Stimulated activated CD4-positive, alpha-beta T cell treated with anti-CD3 and anti-CD28 coated beads, TNF-alpha, amount 100 ng/mL, for 48 hours (primary cell): ENCODE data around the gene TMEM132A.

ENCODE experiments used
- DNase-seq, 3 donors: peaks; one replicate each; pipeline ENCODE4 v3.0.0-alpha.2; 2020; ENCODE audit warnings: low read depth in 3 of 3

The TMEM132A gene

DNA sequence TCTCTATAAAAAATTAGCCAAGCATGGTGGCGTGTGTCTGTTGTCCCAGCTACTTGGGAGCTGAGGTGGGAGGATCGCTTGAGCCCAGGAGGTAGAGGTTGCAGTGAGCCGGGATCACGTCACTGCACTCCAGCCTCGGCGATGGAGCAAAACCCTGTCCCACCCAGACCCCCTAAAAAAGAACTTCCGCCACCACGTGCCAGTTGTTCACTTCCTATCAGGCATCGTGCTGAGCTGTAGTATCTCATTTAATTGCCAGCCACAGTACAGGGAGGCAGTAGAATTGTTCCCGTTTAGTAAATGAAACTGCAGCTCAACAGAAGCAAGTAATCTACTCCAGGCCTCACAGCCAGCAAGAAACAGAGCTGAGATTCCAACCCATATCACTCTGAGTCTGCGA lies 3.0 kb upstream of the TMEM132A start:
- DNase-seq, result no peak

DNA sequence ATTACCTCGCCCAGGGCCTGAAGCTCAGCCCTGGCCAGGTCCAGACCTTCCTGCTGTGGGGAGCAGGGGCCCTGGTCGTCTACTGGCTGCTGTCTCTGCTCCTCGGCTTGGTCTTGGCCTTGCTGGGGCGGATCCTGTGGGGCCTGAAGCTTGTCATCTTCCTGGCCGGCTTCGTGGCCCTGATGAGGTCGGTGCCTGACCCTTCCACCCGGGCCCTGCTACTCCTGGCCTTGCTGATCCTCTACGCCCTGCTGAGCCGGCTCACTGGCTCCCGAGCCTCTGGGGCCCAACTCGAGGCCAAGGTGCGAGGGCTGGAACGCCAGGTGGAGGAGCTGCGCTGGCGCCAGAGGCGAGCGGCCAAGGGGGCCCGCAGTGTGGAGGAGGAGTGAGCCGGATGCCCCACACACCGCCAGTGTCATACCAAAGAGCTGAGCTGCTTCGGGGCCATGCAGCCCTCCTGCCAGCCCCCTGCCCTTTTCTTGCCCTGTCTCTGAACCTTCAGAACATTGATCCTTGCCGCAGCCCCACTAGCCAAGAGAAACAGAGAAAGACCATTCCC lies 2.4 kb upstream of the TMEM132A start:
- no peak for DNase-seq

DNA sequence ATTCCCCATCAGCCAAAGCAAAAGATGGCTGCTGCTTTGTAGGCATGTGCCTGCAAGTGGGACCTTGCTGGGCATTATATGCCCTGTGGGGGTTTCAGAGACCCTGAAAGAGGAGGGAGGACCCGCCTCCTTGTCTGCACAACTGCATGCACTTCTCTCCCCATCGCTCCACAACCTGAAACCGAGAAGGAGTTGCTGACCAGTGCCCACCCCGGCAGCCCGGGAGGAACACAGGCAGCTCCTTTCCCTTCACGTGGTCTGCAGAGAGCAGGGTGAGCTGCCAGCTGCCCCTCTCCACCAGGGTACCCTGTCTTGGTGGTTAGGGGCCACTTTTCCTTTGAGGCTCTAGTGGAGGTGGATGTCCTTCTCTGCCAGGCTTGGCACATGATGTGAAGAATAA lies 1.4 kb upstream of the TMEM132A start:
- DNase-seq, result no peak

DNA sequence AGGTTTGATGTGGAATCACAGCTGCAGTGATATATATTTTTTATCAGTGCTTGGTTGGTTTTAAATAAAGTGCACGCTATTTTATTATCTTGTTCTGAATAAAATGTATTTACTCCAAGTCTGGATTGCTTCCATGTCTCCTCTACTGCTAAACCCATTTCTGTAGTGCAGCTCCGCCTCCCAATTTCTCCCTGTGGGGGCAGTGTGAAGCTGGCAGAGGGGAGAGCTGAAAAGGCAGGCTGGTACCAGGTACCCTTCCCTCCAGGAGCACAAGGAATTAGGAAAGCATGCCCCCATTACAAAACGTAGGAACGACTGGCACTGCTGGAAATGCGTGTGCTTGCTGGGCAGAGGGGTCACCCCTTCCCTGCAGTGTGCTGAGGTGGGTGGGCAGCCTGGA lies 934 bp upstream of the TMEM132A start:
- DNase-seq, result no peak

DNA sequence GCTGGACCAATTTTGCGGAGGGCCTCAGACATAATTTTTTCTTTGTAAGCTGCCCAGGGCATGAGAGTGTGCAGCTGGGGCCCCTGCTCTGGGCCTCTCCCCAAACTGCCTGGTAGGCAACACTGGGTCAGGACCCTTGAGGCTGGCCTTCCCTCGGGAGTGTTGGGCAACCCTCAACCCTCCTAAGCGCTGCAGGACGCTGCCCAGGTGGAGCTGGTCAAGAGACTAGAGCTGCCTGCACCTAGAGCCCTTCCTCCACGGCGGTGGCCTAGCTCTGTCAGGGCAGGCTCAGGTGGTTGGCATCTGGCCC lies 505 bp upstream of the TMEM132A start:
- DNase-seq, result no peak

DNA sequence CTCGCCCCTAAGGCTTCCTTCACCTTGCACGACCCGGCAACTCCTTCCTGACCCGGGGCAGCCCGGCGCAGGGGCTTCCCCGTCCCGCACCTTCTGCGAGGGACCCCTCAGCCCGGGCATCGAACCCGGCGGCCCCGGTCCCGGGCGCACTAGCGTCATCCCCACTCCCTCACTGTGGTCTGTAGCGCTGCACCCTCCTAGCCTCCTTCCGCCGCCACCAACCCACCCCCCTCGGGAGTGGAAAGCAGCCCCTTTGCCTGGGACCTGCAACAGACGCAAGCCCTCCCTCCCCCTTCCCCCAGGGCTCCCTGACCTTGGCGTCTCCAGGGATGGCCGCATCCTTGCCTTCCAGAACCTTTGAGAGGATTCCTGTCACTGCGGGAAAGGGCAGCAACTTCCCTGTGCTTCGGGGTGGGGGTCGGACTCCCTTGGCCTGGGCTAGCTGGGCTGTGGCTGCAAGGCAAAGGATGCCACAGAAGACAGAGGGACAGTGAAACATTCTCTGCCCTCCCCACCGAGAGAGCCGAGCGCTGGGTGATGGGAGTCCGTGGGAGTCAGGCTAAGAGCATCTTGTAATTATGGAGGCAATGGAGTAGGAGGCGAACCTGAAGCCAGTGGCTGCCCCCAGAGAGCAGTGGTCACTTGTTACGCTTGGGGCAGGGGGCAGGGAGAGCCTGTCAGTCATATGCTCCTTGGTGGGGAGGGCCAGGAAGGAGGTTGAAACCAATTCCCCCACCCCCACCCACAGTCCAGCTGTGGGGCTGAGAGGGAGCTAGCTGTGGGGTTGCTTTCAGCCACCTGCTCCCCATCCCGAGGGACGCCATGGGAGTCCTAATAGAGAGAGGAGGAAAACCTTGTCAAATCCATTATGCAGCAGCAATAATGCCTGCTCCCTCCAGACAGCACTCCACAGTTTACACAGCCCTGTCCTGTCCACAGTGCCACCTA lies 920 bp downstream of the TMEM132A start:
- DNase-seq, result no peak

DNA sequence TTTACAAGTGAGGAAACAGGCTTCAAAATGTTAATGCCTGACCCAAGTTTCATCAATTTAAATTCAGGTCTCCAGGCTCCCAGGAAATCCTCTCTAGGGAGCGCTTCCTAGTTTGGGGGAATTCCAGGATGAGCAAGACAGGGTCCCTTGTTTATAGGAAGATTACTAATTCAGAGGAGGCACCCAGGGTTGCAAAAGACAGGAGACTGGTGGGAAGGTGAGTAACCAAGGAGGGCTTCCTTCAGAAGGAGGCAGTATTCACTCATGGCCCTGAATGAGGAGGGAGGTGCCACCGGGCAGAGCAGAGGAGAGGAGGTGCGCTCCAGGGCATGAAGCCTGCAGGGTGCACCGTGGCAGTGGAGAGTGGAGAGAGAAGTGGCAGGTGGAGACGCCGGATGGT lies 1.6 kb downstream of the TMEM132A start:
- no peak for DNase-seq

DNA sequence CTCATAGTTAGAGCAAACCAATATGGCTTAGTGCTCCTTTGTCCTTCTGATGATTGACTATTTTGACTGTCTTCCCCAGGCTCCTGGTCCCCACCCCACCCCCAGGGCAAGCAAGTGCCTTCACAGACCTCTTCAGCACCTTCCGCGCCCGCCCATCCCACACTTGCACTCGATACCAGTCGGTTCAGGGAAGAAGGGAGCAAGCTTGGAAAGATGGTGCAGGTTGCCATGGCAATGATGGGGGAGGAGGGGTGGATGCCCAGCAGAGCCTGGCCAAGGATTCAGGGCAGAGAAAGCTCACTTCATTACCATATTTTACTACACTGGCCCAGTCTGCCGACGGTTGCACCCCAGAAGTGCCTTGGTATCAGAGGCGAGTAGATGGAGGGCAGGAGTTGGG lies 2.2 kb downstream of the TMEM132A start:
- no peak for DNase-seq

DNA sequence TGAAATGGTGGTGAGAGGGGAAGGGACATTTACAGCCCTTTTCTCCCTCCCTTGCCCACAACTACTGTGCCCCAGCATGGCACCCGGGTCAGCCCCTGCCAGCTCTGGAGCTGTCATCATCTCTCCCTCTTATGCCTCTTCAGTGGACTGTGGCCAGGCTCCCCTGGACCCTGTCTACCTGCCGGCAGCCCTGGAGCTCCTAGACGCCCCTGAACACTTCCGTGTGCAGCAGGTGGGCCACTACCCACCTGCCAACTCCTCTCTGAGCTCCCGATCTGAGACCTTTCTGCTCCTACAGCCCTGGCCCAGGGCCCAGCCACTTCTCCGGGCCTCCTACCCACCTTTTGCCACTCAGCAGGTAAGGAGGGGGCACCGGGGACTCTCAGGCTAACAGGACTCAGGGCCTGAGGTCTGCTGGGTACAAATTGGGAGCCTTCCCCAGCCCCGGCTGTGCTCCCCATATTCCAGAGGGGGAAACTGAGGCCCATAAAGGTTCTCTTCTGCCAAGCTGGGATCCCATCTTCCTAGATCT lies 2.9 kb downstream of the TMEM132A start:
- DNase-seq, result no peak

DNA sequence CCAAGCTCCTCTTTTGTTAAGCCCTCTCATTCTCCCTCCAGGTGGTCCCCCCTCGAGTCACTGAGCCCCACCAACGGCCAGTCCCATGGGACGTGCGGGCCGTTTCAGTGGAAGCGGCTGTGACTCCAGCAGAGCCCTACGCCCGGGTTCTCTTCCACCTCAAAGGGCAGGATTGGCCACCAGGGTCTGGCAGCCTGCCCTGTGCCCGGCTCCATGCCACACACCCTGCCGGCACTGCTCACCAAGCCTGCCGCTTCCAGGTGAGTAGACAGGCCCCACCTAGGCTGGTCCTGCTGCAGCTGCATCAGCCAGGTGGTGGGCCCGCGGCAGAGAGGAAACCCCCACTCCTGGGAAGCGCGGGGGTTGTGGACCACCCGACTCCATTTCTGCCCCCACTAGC lies 3.3 kb downstream of the TMEM132A start:
- no peak for DNase-seq

DNA sequence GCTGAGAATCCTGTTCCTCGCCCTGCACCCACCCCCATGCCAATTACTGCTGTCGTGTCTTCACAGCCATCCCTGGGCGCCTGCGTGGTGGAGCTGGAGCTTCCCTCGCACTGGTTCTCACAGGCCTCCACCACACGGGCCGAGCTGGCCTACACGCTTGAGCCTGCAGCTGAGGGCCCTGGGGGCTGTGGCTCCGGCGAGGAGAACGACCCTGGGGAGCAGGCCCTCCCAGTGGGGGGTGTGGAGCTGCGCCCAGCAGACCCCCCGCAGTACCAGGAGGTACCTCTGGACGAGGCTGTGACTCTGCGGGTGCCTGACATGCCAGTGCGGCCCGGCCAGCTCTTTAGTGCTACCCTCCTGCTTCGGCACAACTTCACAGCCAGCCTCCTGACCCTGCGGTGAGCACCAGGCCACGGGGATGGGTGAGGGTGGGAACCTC lies 4.3 kb downstream of the TMEM132A start:
- DNase-seq, result no peak

DNA sequence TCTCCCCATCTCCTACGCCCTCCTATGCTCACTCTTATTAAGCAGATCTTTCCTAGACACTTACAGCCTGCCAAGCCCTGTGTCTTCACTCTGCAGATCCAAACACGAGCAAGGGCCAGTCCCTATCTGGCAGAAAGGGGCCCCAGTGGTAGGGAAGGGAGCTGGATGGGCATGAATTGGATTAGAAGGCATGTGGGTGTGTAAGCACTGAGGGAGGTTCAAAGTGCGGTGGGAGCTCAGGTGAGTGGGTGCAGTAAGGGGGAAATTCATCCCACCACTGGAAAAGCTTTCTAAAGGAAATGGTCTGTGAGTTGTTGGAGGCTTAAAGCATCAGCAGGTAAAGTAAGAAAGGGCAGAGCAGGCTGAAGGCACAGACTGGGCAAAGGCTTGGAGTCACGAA lies 5.5 kb downstream of the TMEM132A start:
- no peak for DNase-seq

DNA sequence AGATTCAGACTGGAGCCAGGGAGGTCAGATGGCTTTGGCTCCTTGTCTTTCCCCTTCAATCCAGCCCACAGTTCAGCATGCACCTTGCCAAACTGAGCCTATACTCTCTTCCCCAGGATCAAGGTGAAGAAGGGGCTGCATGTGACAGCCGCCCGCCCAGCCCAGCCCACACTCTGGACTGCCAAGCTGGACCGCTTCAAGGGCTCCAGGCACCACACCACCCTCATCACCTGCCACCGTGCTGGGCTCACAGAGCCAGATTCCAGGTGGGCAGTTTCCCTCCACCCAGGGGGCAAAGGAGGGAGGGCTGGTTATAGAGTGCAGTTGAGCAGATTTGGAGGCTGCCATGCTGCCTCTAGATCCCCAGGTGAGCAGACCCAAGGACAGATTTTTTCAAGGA lies 6.1 kb downstream of the TMEM132A start:
- DNase-seq, result no peak

DNA sequence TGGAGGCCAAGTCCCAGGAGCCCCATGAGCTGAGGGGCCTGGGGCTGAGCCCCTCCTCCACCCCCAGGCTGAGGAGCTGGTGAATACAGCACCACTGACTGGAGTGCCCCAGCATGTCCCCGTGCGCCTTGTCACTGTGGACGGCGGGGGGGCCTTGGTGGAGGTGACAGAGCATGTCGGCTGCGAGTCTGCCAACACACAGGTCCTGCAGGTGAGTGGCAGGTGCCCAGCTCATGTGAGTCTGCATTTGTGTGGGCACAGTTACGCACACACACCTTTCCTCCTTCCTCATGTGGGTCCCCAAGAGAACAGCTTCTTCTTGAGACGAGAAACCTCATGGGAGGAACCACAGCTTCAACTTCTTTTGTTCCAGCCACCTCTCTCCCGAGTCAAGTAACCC lies 7.7 kb downstream of the TMEM132A start:
- no peak for DNase-seq

DNA sequence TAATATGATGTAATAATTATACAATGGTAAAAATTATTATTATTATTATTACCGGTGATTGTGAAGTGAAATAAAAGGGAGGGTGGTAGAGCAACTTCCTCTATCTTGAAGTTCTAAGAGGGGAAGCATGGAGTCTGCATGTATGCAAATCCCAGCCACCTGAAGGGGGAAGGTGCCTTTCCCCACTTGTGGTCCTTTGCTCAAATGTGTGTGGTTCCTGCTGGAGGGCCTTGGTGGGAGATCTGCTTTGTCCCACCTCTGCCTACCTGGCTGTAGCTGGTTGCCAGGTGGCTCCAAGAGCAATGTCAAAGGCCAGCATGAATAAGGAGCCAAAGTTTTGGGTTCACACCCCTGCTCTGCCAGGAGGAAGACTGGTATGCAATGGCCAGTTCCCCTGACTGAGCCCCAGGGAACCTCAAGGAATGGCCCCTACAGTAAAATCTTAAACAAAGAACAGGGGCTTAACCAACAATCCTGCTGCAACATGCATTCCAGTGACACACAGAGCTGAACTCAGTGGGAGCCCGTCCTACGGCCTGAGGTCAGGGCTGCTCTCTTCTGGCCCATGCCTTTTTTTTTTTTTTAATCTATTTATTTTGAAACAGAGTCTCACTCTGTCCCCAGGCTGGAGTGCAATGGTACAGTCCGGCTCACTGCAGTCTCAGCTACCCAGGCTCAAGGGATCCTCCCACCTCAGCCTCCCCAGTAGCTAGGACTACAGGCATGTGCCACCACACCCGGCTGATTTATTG lies 8.5 kb downstream of the TMEM132A start:
- DNase-seq, result no peak

DNA sequence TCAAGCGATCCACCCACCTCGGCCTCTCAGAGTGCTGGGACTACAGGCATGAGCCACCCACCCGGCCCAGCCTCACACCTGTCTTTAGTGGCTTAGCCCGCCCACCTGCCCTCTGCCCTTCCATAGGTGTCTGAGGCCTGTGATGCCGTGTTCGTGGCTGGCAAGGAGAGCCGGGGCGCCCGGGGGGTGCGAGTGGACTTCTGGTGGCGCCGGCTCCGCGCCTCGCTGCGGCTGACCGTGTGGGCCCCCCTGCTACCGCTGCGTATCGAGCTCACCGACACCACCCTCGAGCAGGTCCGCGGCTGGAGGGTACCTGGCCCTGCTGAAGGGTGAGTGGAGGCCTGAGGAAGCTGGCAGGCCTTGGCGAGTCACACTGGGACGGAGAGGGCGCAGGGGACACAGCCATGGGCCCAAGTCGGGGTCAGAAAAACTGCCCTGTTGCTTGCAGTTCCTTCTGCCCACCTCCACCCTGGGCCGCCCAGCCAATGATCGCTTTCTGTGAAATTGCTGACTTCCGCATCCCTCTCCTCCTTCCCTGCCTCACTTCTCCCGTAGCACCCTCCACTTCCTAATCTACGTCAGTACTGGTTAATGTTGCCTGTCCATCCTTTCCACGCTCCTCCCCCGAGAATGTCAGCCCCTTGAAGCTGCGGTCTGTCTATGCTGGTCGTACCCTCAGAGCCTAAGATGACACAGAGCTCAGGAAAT lies 9.3 kb downstream of the TMEM132A start:
- DNase-seq, result no peak

DNA sequence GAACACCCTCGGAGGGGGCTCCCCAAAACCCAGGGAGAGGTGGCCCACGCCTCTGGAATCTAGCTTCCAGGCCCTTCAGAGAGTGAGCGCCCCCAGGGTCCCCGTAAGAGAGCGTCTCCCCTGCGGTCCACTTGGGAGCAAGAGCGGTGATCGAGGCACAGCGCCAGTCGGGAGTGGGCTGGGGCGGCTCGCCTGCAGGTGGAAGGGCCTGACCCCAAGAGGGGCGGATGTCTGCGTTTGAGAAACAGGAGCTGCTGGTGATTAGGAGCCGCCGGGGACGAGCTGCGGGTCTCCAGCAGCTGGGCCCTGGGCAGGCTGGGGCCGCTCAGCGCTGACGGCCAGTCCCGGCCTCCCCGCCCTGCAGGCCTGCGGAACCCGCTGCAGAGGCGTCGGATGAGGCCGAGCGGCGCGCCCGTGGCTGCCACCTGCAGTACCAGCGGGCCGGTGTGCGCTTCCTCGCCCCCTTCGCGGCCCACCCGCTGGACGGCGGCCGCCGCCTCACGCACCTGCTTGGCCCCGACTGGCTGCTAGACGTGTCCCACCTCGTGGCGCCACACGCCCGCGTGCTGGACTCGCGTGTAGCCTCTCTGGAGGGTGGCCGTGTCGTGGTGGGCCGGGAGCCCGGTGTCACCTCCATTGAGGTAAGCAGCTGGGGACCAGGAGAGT lies 10.0 kb downstream of the TMEM132A start:
- DNase-seq, result no peak

DNA sequence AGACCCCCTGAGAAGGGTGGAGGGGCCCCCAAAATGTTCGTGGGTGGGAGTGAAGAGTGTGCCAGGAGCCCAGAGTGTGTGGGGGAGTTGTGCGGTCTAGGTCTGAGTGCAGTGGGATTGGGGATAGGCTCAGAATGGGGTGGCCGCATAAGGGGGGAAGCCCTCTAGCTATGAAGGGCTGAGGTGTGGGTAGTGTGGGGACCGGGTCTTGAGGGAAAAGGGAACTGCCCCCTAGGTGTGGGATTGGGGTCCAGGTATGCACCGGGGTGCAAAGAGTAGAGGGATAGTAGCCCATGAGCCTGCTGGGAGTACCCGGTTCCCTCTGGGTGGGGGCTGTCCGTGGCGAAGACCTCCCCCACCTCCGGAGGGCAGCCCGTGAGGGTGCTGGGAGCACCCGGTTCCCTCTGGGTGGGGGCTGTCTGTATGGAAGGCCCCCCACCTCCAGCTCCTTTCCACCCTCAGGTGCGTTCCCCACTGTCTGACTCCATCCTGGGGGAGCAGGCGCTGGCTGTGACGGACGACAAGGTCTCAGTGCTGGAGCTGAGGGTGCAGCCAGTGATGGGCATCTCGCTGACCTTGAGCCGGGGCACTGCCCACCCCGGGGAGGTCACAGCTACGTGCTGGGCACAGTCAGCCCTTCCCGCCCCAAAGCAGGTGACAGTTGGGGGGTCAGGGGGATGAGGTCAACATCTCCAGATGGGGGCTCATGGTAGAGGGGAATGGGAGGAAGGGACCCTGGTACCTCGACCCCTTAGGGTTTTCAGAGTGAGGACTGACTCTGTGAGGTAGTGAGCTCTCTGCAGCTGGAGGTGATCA lies 10.7 kb downstream of the TMEM132A start:
- no peak for DNase-seq

DNA sequence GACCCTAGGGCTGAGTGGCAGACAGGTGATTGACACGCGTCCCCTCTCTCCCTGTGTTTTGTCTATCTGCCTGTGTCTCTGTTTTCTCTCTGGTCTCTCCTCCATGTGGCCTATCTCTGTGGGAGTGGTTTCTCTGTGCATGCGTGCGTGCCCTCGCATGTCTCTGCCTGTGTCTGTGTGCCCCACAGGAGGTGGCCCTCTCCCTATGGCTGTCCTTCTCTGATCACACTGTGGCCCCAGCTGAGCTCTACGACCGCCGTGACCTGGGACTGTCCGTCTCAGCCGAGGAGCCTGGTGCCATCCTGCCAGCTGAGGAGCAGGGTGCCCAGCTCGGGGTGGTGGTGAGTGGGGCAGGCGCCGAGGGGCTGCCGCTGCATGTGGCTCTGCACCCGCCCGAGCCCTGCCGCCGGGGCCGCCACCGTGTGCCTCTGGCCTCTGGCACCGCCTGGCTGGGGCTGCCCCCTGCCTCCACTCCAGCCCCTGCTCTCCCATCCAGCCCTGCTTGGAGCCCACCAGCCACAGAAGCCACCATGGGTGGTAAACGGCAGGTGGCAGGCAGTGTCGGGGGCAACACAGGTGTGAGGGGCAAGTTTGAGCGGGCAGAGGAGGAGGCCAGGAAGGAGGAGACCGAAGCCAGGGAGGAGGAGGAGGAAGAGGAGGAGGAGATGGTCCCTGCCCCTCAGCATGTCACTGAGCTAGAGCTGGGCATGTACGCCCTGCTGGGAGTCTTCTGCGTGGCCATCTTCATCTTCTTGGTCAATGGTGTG lies 11.6 kb downstream of the TMEM132A start:
- DNase-seq, result no peak
